HEK293T (cell line): ENCODE measurements around the gene MTA1.

Experiments
- CTCF ChIA-PET: fragments of 350-600 bp; formaldehyde crosslinking; extraction: SDS; loops from one replicate; lab custom pipeline; 2021; ENCODE audit warnings: antibody characterized with exemption, inconsistent platforms; lab: Yijun Ruan, JAX
- POLR2A ChIA-PET: fragments of 350-600 bp; formaldehyde crosslinking; extraction: SDS; loops from one replicate; lab custom pipeline; 2020; ENCODE audit warnings: antibody characterized with exemption, inconsistent platforms; lab: Yijun Ruan, JAX
- DNase-seq: peaks from one replicate; pipeline ENCODE4 v3.0.0; 2012; ENCODE audit warnings: mixed read lengths; ENCODE audit errors: extremely low spot score
- ARNT ChIP-seq: fragments of 450-650 bp; IDR thresholded peaks from 2 replicates; pipeline ENCODE4 v1.6.1; 2017; ENCODE audit warnings: mild to moderate bottlenecking
- BHLHE40 ChIP-seq: fragments of 450-650 bp; IDR thresholded peaks from 2 replicates; pipeline ENCODE4 v1.6.1; 2016; ENCODE audit warnings: mild to moderate bottlenecking, moderate library complexity, borderline replicate concordance
- CTBP1 ChIP-seq: fragments of 450-650 bp; IDR thresholded peaks from 2 replicates; pipeline ENCODE4 v1.6.1; 2016; ENCODE audit warnings: borderline replicate concordance
- ELF4 ChIP-seq: fragments of 450-650 bp; IDR thresholded peaks from 2 replicates; pipeline ENCODE4 v1.6.1; 2017; ENCODE audit warnings: antibody characterized with exemption
- FOXA1 ChIP-seq: fragments of 450-650 bp; IDR thresholded peaks from 2 replicates; pipeline ENCODE4 v1.6.1; 2016; ENCODE audit warnings: mild to moderate bottlenecking
- FOXK2 ChIP-seq: fragments of 450-650 bp; IDR thresholded peaks from 2 replicates; pipeline ENCODE4 v1.6.1; 2016; ENCODE audit warnings: mild to moderate bottlenecking
- FOXM1 ChIP-seq: fragments of 450-650 bp; IDR thresholded peaks from 2 replicates; pipeline ENCODE4 v1.6.1; 2017; ENCODE audit warnings: mild to moderate bottlenecking, borderline replicate concordance
- HDGF ChIP-seq: fragments of 450-650 bp; IDR thresholded peaks from 2 replicates; pipeline ENCODE4 v1.6.1; 2017; ENCODE audit warnings: antibody characterized with exemption, borderline replicate concordance
- L3MBTL2 ChIP-seq: fragments of 450-650 bp; conservative IDR thresholded peaks from 2 replicates; pipeline ENCODE4 v1.6.1; 2016; ENCODE audit warnings: mild to moderate bottlenecking
- LEF1 ChIP-seq: fragments of 450-650 bp; IDR thresholded peaks from 2 replicates; pipeline ENCODE4 v1.6.1; 2017; ENCODE audit warnings: mild to moderate bottlenecking, borderline replicate concordance
- NFRKB ChIP-seq: fragments of 450-650 bp; IDR thresholded peaks from 2 replicates; pipeline ENCODE4 v1.6.1; 2016; ENCODE audit warnings: mild to moderate bottlenecking, moderate library complexity
- PKNOX1 ChIP-seq: fragments of 450-650 bp; IDR thresholded peaks from 2 replicates; pipeline ENCODE4 v1.6.1; 2016
- SP1 ChIP-seq: fragments of 450-650 bp; IDR thresholded peaks from 2 replicates; pipeline ENCODE4 v1.6.1; 2017
- SUZ12 ChIP-seq: fragments of 450-650 bp; IDR thresholded peaks from 2 replicates; pipeline ENCODE4 v1.6.1; 2016; ENCODE audit warnings: mild to moderate bottlenecking
- TARDBP ChIP-seq: fragments of 450-650 bp; IDR thresholded peaks from 2 replicates; pipeline ENCODE4 v1.6.1; 2016
- ZNF384 ChIP-seq: fragments of 450-650 bp; IDR thresholded peaks from 2 replicates; pipeline ENCODE4 v1.6.1; 2016

The MTA1 gene

DNA sequence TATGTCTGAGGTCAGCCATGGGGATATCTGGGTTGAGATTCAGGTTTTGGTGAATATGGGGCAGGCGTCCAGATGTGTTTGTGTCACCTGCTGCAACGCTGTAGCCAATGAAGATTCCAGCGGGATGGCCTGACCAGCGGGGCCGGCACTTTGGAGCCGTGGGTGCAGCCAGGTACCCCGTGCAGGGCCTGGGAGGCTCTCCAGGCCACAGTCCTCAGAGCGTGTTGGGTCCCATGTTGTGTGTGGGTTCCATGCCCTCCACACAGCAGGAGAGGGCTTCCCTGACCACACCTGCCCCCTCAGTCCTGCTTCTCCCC is 24.1 kb upstream of the MTA1 start:
- ChIA-PET POLR2A (interaction anchor here (1.4 kb wide), 1 partner anchor 75 kb away, joined by 4 read pairs; no protein-coding TSS in a partner anchor), CTCF (interaction anchor here (1.2 kb wide), 1 partner anchor 94 kb away, joined by 5 read pairs; no protein-coding TSS in a partner anchor)
- DNase-seq = no peak
- TF ChIP-seq BHLHE40 = no peak
- TF ChIP-seq LEF1 = no peak
- no peak for TF ChIP-seq NFRKB
- TF ChIP-seq L3MBTL2 = no peak
- TF ChIP-seq ZNF384 = no peak
- no peak for TF ChIP-seq FOXM1
- TF ChIP-seq ARNT = no peak
- TF ChIP-seq FOXK2 = no peak
- TF ChIP-seq FOXA1 = no peak
- no peak for TF ChIP-seq HDGF
- no peak for TF ChIP-seq CTBP1
- no peak for TF ChIP-seq SUZ12
- no peak for TF ChIP-seq PKNOX1
- no peak for TF ChIP-seq SP1
- TF ChIP-seq ELF4 = no peak

GRCh38 chr14:105397350-105397931 is 22.2 kb upstream of the MTA1 start:
- CTCF ChIA-PET = no interaction called here
- TF ChIP-seq FOXK2 = no peak
- no peak for TF ChIP-seq NFRKB
- TF ChIP-seq SP1 = no peak
- no peak for TF ChIP-seq FOXA1
- TF ChIP-seq TARDBP = no peak
- no peak for TF ChIP-seq HDGF
- TF ChIP-seq ZNF384 = no peak
- TF ChIP-seq ARNT = no peak
- TF ChIP-seq BHLHE40 = no peak
- TF ChIP-seq FOXM1 = no peak
- no peak for TF ChIP-seq ELF4
- TF ChIP-seq L3MBTL2 = no peak
- no peak for TF ChIP-seq LEF1
- no peak for TF ChIP-seq SUZ12
- TF ChIP-seq PKNOX1 = no peak
- TF ChIP-seq CTBP1 = no peak
- no peak for DNase-seq
- POLR2A ChIA-PET = interaction anchor here (0.7 to 1.4 kb wide), 7 partner anchors 8 to 215 kb away, joined by 3 to 7 read pairs (median 3); no protein-coding TSS in a partner anchor

DNA sequence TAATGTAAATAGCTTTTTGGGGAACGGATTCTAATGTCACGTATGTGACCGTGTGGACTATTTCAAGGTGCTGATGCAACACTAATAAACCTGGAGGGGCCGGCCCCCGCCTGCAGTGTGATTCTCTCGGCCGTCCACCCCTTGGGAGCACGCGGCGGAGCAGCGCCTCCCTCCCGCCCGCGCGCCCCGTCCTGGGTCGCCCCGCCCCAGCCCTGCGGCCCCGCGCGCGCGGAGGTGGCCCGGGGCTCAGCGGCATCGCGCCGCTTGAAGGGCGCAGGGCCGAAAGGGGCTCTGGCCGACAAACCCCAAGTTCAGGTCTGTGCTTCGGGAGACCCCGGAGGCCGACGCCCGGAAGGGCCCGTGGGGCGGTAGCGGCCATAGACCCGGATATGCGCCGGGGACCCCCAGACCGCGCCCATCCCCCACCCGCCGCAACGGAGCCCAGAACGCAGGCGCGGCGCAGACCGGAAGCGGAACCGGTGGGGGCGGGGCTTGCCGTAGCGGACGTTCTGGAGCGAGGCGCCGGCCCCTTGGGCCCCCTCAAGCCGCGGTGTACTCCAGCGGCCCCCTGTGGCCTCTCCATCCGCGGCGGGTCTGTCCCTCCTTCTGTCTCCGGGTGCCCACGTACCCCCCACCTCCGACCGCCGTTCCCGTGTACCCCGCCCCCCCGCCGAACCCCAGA is 21.4 kb upstream of the MTA1 start, which contains the start of gene TEX22:
Gene TEX22, plus strand, starts transcription at position 495 of the 682 bp plus-strand sequence. CDS start 803 bp downstream, outside the sequence.
- CTCF ChIA-PET = no interaction called here
- TF ChIP-seq NFRKB = no peak
- TF ChIP-seq LEF1 = 0 out of 2 replicates have a peak, but pooled peaks have one; percentile 68
- no peak for TF ChIP-seq SUZ12
- peak; percentile 44; the same call in 1 of the 2 replicates for TF ChIP-seq ELF4
- no peak for TF ChIP-seq FOXA1
- TF ChIP-seq SP1 = no peak
- no peak for TF ChIP-seq ARNT
- no peak; the same call in 1 of the 2 replicates for TF ChIP-seq L3MBTL2
- POLR2A ChIA-PET = interaction anchor here (0.7 to 1.4 kb wide), 9 partner anchors 9 to 216 kb away, joined by 3 to 7 read pairs (median 3); no protein-coding TSS in a partner anchor
- DNase-seq = peak; percentile 81

DNA sequence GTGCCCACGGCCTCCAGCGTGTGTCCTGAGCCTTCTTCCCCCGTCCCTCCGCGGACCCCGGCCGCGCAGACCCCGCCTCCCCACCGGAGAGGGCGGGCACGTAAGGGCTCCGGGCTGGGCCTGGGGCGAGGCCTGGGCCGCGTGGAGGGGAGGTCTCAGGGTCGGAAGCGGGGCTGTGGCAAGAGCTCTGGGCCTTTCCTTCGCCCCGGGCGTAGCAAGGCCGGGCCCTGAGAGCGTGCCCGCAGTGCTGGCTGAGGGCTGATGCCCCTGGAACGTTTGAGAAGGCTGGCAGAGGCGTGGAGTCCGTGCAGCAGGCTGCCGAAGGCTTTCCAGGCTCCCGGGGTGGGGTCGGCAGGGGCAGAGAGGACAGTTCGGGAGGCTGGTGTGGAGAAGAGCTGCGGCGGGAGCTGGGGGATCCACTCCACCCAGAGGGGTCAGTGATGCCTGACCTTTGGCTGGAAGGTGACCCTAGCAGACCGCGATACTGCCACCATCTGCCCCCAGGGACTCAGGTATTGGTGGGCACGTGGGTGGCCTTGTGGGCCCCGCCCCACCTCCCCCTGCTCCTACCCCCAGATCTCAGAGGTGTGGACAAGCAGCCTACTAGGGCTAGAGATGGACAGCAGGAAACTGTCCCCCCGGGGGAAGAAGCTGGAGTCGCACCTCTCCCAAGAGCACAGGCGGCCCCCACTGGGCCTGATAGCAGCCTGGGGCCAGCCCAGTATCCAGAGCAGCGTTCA is 20.7 kb upstream of the MTA1 start:
- TF ChIP-seq L3MBTL2 (peak; percentile 85), SP1 (no peak)
- CTCF ChIA-PET = no interaction called here
- peak; percentile 59 for DNase-seq
- POLR2A ChIA-PET = interaction anchor here (0.8 to 1.2 kb wide), 5 partner anchors 9 to 28 kb away, joined by 3 to 5 read pairs (median 3); no protein-coding TSS in a partner anchor

GRCh38 chr14:105399466-105399775 is 20.2 kb upstream of the MTA1 start:
- POLR2A ChIA-PET = interaction anchor here (0.8 to 1.2 kb wide), 4 partner anchors 10 to 16 kb away, joined by 3 to 5 read pairs (median 4); no protein-coding TSS in a partner anchor
- no peak for DNase-seq
- TF ChIP-seq CTBP1 = no peak
- TF ChIP-seq ELF4 = no peak
- TF ChIP-seq LEF1 = no peak
- no peak for TF ChIP-seq HDGF
- TF ChIP-seq FOXA1 = no peak
- TF ChIP-seq L3MBTL2 = no peak
- CTCF ChIA-PET = no interaction called here

- no peak for DNase-seq
- POLR2A ChIA-PET = interaction anchor here (1.2 kb wide), 1 partner anchor 10 kb away, joined by 3 read pairs; no protein-coding TSS in a partner anchor
- TF ChIP-seq L3MBTL2 (no peak), ARNT (no peak), LEF1 (no peak), NFRKB (no peak), TARDBP (no peak), SP1 (no peak), FOXM1 (no peak), FOXA1 (no peak), CTBP1 (no peak), SUZ12 (no peak), ELF4 (no peak), ZNF384 (no peak), FOXK2 (no peak), PKNOX1 (no peak), HDGF (no peak), BHLHE40 (no peak)
- CTCF ChIA-PET = no interaction called here
Observed at GRCh38 chr14:105400016-105400415, 19.6 kb upstream of the MTA1 start.
